ENCODE measurements around the gene POLR1A.
"Not testable (repeated sequence)": the region's sequence is repeated elsewhere in the genome, so short reads cannot be mapped to it uniquely, and the experiment has no call there.

Gene POLR1A

GRCh38 chr2:85995648-85996529 lies 109.8 kb downstream of the POLR1A start:
- no peak for DNase-seq

DNA sequence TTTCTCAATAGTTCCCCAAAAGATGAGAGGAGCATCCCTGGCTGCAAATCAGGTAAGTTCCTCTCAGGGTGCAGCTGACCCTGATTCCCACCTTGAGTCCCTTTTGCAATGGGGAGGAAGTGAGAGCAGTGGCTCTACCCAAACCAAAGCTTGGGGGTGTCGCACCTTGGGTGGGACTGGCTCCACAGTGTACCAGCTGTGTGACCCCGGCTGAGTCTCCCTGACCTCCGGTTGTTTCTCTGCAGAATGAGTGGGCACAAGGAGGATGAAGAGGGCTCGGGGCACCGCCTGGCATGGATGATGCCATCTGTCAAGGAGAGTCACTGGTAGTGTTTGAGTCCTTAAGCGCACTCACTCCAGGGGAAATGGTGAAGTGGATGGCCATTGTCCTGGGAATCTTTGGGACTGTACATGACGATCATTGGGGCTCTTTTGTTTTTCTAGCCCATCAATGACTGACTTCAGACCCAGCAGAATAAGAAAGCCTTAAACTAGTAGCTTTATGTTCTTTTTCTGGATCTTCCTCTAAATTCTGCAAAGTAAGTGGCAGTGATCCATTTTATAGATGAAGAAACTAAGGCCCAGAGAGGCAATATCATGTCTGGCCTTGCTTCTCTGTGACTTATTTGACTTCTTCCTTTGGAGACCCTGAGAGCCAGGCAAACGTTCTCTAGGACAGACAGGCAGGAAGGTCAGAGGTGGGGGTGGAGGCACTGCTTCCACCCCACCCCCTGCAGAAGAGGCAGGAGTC lies 110.6 kb downstream of the POLR1A start:
- DNase-seq: no peak

DNA sequence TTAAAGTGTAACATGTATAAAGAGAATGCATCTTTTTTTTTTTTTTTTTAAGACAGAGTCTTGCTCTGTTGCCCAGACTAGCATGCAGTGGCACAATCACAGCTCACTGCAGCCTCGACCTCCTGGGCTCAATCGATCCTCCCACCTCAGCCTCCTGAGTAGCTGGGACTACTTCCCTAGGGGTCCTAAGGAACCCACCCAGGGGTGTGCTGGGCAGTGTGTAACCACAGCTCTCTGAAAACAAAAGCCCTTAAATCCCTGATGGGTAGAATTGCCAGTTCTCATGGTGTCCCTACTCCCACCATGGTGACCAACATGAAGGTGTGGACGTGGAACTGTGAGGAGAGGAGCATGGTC lies 111.3 kb downstream of the POLR1A start:
- no peak for DNase-seq

DNA sequence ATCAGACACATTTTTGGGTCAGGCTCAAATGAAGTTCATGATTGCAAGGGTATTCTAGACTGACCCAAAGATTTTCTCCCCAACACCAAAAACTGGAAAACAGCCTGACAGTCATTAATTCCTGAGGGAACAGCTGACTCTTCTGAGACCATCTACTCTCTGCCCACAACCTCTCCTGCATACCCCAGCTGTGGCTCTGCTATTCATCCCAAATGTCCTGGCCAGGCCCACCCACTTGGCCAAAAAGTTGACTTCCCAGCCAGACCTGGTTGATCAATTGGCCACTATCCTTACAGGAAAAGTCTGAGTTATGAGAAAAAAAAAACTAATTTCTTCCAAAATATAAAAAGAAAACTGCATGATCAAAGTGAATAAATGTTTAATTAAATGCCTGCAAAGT lies 113.1 kb downstream of the POLR1A start:
- no peak for DNase-seq

- DNase-seq: not testable (repeated sequence)
Observed at GRCh38 chr2:85992053-85992452, 113.6 kb downstream of the POLR1A start.

DNA sequence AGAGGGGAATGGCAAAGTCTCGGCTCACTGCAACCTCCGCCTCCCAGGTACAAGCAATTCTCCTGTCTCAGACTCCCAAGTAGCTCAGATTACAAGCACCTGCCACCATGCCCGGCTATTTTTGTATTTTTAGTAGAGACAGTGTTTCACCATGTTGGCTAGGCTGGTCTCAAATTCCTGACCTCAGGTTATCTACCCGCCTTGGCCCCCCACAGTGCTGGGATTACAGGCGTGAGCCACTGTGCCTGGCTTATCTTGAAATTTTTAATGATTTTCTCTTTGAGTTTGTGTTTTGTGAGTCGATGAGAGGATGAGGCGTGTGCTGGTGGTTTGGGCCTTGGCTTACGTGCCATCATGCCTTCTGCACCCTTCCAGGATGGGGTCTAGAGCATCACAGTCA lies 115.6 kb downstream of the POLR1A start:
- DNase-seq: no peak

- DNase-seq: no peak
Observed at GRCh38 chr2:85989288-85989865, 116.3 kb downstream of the POLR1A start.

DNA sequence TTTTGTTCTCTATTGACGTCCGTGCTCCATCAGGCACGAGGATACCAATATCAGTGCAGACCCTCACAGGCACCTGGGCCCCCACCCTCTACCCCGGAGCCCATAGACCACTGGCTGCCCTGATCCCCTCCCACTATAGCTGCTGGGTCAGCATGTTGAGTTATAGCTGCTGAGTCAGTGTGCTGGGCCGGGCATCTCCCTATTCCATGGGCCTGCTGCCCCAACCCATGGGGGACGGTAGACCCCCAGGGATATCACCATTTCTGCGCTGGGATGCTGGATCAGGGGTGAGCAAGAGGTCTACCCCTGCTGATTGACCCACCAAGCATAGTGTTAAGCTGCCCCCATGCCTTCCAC lies 116.8 kb downstream of the POLR1A start:
- DNase-seq: no peak

- DNase-seq: no peak
Observed at GRCh38 chr2:85988175-85988913, 117.3 kb downstream of the POLR1A start.

GRCh38 chr2:85987266-85988174 lies 118.2 kb downstream of the POLR1A start:
- no peak for DNase-seq

GRCh38 chr2:85986121-85986520 lies 119.6 kb downstream of the POLR1A start:
- DNase-seq: no peak

DNA sequence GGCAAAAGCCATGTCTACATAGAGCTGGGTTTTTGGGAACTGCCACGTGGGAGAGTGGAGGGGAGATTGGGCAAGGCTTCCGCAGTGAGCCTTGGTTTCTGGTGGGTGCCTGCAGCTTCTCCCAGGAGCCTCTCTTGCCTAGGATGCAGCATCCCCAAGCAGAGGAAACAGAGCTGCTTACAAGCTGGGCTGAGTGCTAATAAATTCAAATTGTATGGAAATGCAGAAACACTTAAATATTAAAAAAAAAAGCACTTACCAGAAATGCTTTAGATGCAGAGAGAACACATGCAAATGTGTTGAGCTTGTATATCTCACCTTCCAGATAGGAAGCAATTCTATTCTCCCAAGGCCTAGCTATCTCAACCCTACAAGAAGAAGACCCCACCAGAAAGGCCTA lies 120.9 kb downstream of the POLR1A start:
- DNase-seq: no peak

GRCh38 chr2:85983766-85984165 lies 121.9 kb downstream of the POLR1A start:
- DNase-seq: no peak

DNA sequence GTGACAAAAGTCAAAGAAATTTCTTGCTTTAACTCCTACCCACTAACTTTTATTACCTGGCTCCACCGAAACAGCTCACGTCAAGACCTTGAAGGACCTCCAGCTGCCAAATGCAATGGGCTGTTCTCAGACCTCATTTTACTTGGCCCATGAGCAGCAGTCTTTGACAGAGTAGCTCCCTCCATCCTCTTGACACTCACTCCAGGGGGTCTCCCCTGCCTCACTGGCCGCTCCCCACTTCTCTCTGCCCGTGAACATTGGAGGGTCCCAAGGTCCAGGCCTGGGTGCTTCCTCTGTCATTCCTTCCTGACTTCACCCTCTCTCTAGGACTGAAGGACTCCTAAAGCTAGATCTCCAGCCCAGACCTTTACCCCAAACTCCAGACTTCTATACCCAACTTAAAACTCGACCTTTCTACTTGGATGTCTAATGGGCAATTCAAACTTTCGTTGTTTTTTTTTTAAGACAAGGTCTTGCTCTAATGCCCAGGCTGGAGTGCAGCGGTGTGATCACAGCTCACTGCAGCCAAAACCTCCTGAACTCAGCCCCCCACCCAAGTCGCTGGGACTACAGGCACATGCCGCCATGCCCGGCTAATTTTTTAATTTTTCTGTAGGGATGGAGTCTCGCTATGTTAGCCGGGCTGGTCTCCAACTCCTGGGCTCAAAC lies 124.0 kb downstream of the POLR1A start:
- no peak for DNase-seq

DNA sequence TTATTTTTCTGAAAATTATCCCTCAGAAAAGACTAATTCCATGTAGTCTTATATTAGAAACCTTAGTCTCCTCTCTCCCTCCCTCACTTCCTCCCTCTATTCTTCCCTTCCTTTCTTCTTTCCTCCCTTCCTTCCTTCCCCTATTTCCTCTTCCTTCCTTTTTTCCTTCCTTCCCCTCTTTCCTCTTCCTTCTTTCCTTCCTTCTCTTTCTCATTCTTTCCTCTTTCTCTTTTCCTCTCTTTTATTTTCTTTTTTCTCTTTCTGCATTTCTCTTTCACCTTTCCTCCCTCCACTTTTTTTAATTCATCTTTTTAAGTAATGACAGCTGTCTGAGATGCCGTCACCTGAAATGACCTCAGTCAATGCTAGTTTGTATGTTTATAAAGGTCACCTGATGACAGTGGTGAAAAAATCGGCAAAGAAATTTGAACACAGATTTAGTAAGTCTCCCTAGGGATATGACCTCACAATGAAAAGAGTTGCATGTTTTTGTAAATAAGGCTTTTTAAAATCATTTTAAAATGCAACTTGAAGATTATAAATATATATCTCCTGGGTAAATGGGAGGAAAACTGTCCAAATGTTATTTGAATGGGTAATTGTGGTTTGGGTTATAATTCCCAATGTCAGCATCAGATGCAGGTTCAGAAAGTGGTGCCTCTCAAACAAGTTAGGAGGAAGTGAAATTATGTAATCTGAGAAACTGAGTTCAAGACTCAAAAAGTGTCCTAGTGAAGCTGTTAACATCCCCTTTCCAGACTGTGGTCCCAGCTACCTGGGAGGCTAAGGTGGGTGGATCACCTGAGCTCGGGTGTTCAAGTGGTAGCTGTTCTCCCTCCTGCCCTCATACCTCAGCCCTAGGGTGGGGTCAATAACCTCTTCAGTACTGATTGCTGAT lies 126.6 kb downstream of the POLR1A start:
- no peak for DNase-seq

- no peak for DNase-seq
Observed at GRCh38 chr2:85976106-85976920, 129.4 kb downstream of the POLR1A start.

DNA sequence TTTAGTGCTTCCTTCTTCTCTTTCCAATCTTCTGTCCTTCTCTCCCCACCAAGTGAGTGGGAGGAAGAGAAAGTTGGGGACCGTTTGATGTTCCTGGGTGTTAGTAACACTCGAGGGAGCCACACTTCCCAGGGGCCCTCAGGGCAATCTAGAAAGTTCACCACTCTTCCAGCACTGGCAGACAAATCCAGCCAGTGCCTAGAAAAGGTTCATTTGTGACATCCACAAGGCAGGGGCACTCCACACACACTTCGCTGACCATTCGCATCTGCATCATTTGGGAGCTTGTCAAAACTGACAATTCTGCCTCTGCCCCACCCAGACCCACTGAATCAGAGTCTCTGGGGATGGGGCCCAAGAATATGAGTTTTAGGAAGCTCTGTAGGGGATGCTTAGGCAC lies 130.1 kb downstream of the POLR1A start:
- DNase-seq: no peak

GRCh38 chr2:85974390-85974789 lies 131.3 kb downstream of the POLR1A start:
- no peak for DNase-seq

DNA sequence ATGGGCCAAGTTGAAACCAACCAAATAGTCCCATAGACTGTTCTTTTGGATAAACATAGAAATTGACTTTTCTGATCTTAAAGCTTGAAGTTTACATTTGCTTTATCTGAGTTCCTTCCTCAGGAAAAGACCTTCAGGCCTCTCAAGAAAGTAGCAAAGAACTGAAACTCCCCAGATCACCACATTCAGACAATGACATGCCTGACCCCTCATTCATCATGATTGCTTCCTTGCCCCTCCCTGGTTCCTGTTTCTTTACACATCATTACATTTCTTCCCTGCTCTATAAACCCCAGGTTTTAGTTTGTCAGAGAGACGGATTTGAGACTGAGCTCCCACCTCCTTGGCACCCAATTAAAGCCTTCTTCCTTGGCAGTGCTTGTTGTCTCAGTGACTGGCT lies 133.3 kb downstream of the POLR1A start:
- DNase-seq: no peak

- no peak for DNase-seq
Observed at GRCh38 chr2:85971366-85971765, 134.3 kb downstream of the POLR1A start.

Data from SW 1271 (cell line).